Activated naive CD4-positive, alpha-beta T cell treated with anti-CD3 and anti-CD28 coated beads, Interleukin-2, amount 50 U/mL, for 16 hours (primary cell): Measurements from ENCODE around the gene TRIP12.
A peak's percentile ranks its signal among the peaks of the same experiment; 100 is the strongest.
"Not testable (repeated sequence)": the region's sequence is repeated elsewhere in the genome, so short reads cannot be mapped to it uniquely, and the experiment has no call there.

Experiments
- DNase-seq: peaks from one replicate; pipeline ENCODE4 v3.0.0-alpha.2; 2020

The TRIP12 gene

DNA sequence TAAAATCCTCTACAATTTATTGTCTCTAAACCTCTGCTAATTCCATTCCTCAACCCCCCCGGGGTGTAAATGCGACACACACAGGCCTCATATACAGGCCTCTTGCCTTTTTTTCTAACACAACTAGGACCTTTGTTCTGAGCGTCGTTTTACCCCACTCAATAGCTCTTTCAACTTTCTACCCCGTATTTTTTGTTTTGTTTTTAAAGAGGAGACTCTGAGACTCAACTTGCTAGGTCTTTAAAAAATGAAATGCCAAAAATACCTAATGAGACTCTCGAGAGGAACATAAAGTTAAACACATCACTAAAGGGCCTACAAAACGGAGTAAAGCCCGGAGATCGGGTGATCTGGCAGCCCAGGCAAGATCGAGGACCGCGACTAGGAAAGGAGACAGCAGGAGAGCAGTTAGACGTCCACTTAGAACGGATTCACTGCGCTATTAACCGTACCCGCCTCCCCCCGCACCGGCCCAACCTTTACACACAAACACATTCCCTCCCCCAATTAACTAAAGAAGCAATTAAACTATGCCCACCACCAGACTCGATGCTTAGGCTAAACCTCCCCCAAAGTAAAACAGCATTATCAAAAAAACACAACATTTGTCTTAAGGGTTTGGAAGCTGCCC lies 1.7 kb downstream of the TRIP12 start:
- DNase-seq = peak; percentile 18

DNA sequence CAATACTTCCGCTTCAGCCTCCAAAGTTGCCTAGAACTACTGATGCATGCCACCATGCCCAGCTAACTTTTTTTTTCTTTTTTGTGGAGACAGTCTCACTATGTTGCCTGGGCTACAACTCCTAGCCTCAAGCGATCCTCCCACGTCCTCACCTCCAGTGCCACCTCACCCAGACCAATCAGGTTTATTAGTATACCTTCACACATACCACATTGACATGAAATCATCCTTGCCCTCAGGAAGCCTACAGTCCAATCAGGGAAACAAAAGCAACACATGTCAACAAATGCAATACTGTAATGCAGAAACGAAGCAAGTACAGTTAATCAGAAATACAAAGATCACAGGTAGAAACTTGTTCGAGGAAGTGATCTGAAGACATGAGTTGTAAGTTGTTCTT lies 4.0 kb downstream of the TRIP12 start:
- DNase-seq = no peak

DNA sequence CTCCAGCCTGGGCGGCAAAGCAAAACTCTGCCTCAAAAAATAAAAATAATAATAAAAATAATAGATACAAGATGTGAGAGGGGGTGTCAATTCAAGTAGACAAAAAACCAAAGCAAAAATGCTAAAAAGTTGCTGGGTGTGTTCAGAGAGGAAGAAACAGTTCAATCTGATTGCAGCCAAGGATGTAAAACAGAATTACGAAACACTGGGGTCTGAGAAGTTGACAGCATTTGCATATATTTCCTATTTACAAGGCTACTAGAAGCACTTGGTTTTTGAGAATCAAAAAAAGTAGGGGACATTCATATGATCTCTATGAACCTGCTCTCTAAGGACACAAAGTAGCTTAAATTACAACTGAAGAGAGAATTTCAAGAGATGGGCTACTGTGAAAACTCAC lies 7.6 kb downstream of the TRIP12 start:
- DNase-seq = no peak

DNA sequence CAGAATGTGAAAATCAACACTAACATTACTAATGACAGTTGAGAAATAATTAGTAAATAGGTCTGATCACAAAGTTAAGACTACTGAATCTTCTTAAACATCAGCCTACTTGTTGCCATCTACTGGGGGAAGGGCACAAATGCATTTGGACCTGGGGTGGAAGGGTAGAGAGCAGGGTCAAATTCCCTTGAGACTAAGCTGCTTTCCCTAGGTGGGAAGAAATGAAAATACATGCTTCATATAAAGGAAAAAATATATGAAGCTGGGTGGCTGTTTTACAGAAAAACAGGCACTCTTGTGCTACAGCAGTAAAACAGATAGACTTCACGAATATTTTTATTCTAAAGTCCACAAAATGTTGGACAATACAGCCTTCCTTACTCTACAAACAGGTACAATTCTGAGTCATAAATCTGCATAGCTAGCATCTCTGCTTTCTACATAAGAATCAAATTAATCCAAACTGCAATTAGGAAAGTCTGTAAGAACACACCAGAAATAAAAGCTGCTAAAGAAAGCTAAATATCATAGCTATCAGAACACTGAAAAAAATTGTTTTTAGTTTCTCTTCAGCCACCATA lies 10.9 kb downstream of the TRIP12 start:
- no peak for DNase-seq

DNA sequence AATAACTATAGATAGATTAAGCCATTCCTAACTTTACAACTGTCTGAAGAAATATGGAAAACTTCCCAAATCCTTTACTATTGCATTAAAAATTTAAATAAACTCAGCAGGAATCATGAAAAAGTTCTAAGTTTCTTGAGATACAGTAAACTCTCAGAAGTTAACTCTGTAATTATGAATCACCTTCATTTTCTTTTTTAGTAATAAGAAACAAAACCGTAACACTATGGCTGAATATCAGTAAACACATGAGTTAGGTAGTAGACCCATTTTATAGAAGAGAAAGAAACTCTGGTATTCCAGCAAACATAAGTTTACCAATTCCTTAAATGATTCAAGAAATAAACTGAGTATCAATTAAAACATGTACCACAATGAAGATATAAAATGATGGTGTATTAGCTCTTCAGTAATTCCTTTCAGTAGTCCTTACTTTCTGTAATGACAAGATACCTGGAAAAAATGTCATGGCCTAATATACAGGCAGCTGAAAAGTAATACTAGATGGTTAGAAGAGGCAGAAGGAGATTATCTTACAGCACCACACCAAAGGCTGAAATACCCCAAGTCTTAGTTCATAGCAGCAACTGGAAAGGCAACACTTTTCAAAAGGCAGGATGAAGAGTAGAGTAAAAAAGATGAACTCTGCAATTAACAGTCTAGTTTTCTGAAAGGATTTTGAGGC lies 11.5 kb downstream of the TRIP12 start:
- no peak for DNase-seq

DNA sequence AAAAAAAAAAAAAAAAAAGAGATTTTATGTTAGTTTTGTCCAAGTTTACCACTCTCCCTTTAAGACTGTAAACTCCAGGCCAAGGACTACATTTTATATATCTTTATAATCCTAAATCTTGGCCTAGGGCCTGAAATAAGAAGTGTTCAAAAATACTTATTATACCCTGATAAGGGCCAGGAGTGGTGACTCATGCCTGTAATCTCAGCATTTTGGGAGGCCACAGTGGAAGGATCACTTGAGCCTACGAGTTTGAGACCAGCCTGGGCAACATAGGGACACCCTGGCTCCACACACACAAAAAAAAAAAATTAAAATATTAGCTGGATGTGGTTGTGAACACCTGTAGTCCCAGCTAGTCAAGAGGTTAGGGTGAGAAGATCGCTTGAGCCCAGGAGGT lies 12.7 kb downstream of the TRIP12 start:
- DNase-seq = no peak

DNA sequence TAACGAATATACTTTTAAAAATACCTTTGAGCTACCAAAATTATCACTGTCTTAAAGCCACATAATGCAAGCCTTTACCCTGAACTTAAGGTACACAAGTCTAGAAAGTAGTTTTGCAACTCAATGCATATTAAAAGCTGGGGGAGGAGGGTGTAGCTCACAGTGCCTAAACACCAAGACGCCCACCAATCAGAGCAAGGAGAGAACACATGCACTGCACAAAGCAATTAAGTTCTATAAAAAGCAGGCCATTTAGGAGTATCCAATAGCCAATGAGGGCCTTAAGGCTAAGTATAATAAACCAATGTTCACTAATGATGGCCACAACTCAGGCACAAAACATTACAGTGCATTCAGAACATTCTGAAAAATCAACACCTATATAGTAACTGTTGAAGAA lies 16.2 kb downstream of the TRIP12 start:
- DNase-seq = no peak

DNA sequence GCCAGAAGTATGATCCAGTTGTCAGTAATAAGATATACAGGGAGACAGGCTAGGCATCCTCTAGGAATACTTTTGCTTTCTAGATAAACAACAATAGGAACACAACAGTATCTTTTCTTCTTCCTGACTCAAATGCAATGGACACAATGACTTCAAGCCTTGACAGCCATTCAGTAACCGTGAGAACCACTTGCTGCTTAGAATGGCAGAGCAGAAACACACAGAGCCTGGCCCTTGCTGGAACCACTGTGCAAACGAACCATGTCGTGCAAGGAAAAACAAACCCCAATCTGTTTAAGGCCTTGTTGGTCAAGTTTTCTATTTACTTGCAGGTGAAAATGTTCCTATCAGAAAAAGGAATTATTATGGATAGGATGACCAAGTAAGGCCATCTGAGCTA lies 18.8 kb downstream of the TRIP12 start:
- no peak for DNase-seq

DNA sequence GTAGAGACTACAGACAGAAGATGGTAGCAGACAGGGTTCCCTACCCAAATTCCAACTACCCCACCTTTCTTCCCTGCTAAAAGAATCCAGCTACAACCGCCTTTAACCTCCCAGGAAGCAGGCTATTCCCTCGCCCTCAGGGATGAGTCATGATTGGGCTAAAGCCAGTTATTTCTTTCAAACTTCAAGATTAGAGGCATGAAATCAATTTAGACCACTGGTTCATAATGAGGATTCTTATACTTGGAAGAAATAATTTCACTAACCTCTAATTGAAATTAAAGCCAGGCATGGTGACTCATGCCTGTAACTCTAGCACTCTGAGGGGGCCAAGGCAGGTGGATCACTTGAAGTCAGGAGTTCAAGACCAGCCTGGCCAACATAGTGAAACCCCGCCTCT lies 20.0 kb downstream of the TRIP12 start:
- no peak for DNase-seq

DNA sequence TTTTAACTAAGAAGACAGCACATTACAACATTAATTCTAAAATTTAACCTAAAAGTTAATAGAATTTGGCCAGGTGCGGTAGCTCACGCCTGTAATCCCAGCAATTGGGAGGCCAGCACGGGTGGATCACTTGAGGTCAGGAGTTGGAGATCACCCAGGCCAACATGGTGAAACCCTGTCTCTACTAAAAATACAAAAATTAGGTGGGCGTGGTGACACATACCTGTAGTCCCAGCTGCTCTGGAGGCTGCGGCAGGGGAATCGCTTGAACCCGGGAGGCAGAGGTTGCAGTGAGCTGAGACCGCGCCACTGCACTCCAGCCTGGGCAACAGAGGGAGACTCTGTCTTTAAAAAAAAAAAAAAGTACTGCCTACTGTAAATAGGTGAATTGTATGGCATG lies 21.3 kb downstream of the TRIP12 start:
- not testable (repeated sequence) for DNase-seq

DNA sequence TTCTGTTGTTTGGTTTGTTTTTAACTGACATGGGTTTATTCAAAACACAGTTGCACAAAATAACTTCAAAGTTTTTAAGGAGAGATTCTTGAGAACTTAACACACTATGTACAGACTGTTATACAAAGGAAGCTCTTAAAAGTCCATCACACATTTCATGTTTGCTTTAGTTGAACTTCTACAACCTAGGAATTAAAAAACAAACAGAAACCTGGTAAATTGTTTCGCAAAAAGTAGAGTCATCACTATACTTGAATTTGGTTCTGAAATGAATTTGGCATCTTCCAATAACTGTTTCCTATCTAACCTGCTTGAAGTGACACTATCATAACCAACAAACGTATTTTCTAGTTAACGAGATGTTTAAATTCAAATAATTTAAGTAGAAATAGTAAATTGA lies 21.8 kb downstream of the TRIP12 start:
- DNase-seq = no peak

DNA sequence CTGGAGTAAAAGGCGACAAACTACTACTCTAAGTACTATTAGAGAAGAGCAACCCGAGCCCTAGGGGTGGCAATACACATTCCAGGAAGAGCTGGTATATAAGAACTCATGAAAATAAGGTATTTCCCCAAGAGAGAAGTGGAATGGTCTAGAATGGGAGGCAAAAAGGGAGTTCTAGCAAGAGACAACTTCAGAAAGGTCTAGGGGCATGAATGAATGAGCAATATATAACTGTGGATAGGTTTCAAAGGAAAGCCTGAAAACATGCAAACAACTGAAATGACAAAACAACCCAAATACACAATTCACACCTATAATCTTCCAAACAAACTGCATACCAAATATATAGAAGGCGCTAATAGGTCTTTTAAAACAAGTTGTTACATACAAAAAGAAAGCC lies 22.2 kb downstream of the TRIP12 start:
- DNase-seq = no peak

DNA sequence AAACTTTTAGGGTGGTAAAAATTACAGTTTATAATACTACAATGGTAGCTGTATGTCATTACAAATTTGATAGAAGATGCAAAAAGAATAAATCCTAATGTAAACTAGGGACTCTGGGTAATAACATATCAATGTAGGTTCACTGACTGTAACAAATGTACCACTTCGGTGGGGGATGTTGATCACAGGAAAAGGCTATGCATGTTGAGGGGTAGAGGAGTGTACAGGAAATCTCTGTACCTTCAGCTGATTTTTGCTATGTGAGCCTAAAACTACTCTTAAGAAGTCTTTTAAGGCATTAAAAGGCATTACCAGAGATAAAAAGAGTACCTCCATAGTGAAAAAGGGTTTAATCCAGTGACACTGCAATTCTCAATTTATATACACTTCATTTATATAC lies 25.0 kb downstream of the TRIP12 start:
- DNase-seq = no peak

DNA sequence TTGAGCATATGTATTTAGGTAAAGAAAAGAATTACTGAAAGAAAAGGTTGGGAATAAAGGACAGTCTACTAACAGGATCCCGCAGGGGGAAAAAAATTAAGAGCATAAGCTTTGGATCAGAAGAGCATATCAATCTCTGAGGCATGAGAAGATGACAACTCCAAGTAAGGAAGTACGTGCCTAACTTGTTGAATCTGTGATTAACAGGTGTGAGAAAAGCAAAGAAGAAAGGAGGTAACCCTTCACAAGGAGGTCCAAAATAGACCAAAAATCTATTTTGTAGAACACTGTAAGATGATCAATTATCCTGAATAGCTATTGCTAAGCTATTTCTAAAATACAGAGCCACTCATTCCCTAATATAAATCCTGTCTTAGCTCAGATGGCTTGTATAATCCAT lies 32.8 kb downstream of the TRIP12 start:
- DNase-seq = no peak

DNA sequence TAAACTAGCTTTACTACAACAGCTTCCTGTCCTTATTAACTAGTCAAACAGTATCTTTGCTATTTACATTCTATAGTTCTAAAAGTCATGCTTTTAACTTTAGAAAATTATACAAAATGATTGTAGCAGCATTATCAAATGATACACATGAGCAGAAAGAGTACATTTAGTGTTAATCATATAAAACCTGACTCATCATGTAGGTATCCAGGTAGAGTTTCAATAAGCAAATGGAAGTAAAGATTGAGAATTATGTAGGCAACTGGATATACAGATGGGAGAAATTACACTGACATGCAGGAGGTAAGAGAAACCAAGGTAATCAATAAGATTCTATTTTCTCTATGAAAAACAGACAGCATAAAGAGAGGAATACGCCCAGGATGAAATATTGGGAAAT lies 33.8 kb downstream of the TRIP12 start:
- no peak for DNase-seq

DNA sequence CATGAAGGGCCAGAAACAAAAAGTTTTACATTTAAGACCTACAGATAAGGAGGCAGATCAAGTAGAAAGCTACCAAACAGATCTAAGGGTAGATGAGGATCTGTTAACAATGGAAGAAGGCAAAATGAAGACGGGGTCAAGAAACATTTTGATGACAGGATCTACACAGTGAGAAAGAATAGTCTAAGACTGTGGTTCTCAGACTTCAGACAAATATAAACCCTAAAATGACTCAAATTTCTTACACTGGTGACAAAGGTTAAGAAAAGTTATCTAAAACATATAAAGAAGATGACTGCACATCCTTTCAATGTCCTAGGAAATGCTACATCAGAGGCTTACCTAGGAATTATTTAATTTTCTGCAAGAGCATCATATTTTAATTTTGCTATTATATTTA lies 34.4 kb downstream of the TRIP12 start:
- no peak for DNase-seq

DNA sequence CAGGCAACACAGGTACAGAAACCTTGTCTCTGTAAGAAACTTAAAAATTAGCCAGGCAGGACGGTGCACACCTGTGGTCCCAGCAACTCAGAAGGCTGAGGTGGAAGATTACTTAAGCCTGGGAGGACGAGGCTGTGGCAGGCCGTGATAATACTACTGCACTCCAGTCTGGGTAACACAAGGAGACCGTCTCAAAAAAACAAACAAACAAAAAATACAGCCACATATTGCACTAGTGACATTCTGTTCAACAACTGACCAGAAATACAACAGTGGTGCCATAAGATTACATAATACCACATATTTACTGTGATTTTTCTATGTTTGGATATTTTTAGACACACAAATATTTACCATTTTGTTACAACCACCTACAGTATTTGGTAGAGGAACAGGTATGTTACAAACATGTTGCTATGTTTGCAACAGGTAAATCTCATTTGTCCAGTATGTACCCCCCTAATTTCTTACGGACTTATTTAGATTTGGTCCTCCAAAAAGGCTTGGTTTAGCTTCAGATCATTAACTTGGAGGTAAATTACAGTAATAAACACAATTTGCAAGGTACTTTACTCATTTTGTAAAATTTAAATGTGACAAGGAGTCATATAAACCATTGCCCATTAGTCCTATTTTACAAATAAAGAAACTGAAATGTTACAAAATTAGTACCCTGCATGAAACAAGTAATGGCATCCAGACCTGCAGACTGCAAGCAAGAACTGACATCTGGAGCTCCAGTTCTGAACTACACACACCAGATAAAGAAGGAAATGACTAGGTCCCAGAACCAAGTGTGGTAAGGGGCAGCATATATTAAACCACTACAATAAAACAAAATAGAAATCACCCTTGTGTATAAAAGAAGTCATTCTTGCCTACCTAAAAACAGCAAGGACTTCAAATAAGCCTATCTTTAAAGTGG lies 36.8 kb downstream of the TRIP12 start:
- DNase-seq = no peak

DNA sequence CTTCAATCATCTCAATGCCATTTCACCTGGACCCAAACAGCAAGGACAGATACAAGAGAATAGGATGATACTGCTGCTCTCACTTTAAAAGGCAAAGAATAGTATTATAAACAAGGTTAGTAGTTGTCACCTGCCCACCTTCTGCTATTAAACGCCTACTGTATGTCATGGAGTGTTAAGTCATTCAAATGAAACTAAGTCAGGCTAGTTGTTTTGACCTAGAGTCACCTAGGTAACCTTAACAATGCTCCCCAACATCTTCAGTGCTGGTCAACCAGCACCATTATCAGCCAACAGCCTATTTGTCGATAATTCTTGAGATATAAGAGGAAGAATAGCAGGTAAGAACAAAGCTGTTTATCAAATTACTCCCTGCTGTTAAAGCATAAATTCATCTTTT lies 39.2 kb downstream of the TRIP12 start:
- DNase-seq = no peak

DNA sequence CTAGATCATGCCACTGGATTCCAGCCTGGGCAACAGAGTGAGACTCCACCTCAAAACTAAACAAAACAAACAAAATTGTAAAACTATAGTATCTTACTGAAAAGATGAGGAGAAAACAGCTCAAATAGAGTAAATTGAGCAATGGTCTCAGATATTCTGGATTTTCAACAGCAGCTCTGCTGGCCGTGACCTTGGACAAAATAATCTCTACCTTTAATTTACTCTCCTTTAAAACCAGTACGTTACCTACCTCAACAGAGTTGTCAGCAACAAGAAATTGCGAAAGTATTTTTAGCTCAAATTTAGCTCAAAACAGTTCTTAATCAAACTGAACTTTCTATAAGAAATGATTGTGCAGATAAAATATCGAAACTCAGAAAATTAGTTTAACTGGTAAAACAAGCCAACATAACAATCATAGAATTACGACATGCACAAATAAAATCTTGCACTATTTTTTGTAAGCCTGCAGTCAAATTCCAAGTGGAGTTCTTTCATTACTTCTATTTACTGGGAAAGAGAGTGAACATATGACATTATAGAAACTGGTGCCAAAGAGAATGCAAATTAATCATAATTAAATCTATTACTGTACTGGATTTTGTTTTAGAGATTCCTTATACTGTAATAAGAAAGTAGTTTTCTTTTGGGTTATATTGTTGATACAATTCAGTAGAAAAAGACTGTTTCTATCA lies 40.8 kb downstream of the TRIP12 start:
- no peak for DNase-seq

DNA sequence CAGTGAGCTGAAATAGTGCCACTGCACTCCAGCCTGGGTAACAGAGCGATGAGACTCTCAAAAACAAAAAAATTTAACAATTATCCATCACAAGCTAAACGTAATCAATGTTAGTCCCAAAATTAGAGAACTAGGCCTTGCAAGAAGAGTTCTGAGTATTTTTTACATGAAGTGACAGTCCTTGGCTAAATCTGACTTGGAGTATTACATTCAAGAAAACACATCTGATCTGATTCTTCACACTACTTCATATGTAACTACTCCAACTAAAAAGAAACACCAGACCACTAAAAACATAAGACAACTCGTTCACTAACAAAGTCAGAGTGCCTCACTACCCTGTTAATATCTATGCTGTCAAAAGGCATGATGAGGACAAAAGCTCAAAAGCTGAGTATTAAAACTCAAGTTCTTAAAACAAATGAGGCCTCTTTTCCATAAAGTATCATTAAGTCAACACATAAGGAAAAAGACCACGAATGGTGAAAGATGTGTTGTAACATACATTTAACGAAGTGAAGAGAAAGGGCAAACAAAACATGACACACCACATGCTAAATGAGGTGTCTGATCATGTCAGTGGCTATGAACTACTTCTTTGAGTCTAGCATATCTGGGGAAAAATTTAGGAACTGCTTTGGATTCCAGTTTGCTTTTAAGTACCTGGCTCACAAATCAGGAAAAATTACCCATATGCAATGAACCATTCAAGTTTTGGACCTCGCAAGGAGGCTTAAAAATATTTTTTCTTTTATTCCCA lies 42.4 kb downstream of the TRIP12 start:
- DNase-seq = no peak

DNA sequence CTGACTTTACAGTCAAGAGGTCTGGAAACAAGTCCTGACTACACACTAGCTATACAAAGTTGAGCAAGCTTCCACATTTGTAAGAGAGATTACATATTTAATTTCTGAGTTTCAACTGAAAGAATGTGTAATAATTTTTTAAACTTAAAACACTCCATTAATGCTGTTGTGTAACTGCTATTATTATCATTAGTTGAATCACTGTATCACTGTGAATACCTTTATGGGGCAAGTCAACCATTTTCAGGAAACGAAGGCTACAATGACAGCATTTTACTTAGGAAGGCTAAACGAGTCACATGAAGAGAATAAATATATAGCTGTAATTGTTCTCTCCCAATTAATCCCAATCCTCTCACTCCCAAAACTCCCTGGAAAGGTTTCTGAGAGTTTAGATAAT lies 46.3 kb downstream of the TRIP12 start:
- no peak for DNase-seq

DNA sequence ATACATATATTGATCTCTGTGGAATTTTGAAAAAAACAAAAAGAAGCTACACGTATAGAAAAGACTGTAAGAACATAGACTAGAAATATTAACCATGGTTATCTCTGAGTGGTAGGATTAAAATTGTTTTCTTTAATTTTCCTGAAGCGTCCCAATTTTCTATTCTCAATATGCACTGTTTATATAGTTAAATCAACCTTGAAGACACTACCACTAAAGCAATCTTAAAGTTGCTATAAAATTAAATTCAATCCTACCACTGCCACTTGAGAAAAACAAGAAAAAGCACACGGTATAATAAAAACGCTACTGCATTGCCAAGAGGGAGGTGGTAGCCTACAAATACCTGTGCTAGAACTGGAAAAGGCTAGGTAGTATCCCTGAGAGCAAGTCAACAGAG lies 47.2 kb downstream of the TRIP12 start:
- no peak for DNase-seq
